Activated CD4-positive, alpha-beta T cell treated with anti-CD3 and anti-CD28 coated beads, Interleukin-2, amount 50 U/mL, for 16 hours (primary cell): ENCODE measurements around the gene CPTP.

Source experiments
- DNase-seq: peaks from one replicate; pipeline ENCODE4 v3.0.0-alpha.2; 2020

Gene CPTP

GRCh38 chr1:1336931-1337792, 12.6 kb downstream of the CPTP start:
- no peak for DNase-seq

DNA sequence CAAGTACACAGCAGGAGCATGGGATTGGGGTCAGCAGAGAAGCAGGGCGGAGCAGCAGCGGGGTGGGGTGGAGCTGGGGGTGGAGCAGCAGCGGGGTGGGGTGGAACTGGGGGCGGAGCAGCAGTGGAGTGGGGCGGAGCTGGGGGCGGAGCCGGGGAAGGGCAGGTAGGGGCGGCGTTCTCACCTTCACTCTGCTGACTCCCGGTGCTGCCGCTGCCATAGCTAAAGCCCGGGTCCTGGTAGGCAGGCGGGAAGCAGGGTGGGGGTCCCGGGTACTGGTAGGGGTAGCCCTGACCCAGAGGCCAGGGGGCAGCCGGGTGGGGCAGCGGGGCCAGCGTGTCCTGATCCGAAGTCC, 13.2 kb downstream of the CPTP start:
- peak; percentile 46 for DNase-seq

DNA sequence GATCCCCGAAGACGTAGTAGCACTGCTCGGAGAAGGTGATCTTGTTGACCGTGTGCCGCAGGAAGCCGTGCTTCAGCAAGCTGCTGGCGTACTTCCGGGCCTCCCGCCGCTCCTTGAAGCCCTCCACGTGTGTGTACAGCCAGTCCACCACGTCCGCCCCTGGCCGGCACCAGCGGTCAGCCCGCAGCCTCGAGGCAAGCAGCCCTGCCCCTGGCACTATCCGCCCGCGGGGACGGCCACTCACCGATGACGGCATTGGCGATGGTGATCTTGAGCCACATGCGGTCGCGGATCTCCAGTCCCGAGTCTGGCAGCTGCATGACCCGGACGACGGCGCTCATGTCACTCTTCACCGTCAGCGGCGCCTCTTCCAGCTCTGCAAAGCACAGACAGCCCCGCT, 13.7 kb downstream of the CPTP start:
- no peak for DNase-seq

DNA sequence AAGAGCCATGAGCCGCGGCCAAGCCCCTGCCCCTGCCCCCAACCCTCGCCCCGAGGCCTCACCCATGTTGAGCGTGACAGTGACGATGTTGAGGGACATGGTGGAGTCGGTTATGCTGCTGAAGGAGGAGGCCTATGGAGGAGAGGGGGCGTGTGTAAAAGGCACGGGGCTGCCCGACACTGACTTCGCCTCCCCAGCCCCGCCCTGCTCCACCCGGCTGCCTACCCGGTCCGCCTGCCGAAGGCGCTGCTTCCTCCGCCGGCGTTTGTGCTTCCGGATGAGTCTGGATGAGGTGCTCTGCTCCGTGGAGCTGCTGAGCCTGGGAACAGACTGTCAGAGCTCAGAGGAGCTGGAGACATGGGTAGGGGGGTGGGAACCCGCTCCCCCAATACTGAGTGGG, 15.6 kb downstream of the CPTP start:
- DNase-seq, result no peak

DNA sequence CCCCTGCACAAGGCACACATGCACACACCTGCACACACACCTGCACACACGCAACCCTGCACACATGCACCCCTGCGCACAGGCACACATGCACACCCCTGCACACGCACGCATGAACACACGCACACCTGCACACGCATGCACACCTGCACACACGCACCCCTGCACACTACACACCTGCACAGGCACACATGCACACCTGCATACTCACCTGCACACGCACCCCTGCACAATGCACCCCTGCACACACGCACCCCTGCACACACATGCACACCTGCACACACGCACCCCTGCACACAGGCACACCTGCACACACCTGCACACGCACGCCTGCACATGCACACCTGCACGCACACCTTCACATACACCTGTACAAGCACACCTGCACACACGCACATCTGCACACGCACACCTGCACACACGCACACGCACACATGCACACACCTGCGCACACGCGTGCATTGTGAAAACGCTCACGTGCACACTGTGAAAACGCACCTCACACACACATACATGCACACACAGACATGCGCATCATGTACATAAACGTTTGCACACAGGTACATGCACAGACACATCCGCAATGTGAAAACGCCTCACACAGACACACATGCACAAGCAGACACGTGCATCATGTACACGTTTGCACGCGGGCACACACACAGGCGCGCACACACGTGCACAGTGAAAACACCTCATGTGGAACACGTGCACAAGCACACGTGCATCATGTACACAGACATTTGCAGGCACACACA, 16.4 kb downstream of the CPTP start:
- DNase-seq, result no peak

GRCh38 chr1:1341549-1342021, 17.0 kb downstream of the CPTP start:
- no peak for DNase-seq

GRCh38 chr1:1342061-1342562, 17.5 kb downstream of the CPTP start:
- DNase-seq, result no peak

GRCh38 chr1:1342584-1343115, 18.0 kb downstream of the CPTP start:
- DNase-seq, result no peak

DNA sequence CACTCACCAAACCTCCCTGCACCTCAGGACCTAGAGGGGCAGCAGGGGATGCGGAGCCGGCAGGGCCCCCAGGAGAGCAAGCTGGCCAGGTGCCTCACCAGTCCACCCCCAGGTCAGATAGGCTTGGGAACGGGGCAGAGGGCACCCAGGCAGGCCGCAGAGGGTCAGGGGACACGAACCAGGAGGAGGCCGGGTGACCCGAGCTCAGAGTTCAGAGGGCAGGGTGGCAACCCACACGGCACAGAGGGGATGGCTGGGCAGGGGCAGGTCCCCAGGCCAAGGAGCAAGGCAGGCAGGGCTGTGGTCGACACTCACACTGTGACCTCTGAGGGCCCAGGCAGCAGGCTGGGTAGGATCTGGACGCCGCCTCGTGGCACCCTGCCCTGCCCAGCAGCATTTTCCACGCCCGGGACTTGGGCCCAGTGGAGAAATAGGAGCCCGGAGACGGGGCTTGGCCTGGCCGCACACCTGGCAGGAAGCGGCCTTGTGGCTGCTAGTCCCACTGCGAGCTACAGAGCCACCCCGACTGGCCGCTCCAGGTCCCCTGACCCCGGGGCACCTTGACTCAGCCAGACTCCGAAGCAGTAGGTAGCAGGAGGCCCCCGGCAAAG, 19.3 kb downstream of the CPTP start:
- DNase-seq, result no peak

- DNase-seq, result peak; percentile 65
Observed at GRCh38 chr1:1344655-1345361, 20.2 kb downstream of the CPTP start.

DNA sequence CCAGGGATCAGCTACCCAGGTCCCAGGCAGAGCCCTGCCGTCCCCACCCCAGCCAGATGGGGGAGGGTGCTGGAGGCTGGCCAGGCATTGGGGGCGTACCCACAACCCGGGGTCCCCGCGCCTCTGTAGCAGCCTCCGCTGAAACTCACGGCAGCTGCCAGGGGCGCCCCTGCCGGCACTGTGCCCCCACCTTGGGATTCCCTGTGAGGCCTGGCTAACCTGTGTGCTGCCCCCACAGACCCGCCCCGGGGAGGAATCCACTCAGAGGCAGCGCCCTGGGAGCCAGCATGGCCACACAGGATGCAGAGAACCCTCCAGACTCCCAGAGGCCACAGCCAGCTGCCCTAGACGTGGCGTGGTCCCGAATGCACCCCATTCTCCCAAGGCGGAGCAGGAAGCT, 20.8 kb downstream of the CPTP start:
- no peak for DNase-seq

DNA sequence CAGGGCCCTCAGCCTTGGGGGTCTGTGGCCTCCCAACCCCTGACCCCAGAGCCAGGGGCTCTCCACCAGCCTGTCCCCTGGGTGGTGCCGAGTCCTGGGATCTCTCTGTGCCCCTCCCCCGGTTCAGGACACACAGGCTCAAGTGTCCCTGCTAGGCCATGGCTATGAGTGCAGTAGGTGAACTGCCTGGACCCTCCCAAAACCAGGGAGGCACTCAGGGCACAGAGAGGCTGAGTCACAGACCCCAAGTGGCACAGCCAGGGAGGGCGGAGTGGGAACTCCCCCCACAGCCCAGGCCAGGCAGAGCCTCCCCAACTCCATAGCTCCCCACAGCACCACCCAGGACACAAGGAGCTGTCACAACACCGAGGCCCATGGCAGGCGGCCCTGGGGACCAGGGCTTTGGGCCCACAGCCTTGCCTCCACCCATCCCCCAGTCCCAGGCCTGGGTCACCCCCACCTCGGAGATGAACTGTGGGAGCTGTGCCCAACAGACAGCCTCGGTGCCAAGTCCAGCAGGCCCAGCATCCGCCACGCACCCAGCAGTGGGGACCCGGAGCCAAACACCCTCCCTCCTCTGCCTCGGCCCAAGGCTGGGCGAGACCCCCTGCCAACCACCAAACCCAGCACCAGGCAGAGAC, 21.4 kb downstream of the CPTP start:
- DNase-seq, result no peak

DNA sequence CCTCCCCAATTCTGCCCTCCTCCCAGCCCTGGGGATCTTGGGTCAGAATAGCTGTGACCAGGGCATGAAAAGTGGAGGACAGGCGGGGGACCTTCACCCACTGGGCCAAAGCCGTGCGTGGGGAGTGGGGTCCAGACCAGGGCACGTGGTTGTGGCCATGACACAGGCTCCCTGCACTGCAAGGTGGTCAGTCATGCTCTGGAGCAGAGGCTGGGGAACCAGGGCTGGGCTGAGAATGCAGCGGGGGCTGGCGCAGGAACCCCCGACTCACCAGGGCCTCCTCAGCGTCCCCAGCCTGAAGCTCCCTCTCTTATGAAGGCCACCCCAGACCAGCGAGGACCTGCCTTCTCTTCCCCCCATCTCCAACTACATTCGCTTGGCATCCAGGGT, 21.9 kb downstream of the CPTP start:
- DNase-seq, result no peak

GRCh38 chr1:1347026-1347595, 22.5 kb downstream of the CPTP start:
- DNase-seq, result no peak

GRCh38 chr1:1347663-1348419, 23.2 kb downstream of the CPTP start:
- no peak for DNase-seq

DNA sequence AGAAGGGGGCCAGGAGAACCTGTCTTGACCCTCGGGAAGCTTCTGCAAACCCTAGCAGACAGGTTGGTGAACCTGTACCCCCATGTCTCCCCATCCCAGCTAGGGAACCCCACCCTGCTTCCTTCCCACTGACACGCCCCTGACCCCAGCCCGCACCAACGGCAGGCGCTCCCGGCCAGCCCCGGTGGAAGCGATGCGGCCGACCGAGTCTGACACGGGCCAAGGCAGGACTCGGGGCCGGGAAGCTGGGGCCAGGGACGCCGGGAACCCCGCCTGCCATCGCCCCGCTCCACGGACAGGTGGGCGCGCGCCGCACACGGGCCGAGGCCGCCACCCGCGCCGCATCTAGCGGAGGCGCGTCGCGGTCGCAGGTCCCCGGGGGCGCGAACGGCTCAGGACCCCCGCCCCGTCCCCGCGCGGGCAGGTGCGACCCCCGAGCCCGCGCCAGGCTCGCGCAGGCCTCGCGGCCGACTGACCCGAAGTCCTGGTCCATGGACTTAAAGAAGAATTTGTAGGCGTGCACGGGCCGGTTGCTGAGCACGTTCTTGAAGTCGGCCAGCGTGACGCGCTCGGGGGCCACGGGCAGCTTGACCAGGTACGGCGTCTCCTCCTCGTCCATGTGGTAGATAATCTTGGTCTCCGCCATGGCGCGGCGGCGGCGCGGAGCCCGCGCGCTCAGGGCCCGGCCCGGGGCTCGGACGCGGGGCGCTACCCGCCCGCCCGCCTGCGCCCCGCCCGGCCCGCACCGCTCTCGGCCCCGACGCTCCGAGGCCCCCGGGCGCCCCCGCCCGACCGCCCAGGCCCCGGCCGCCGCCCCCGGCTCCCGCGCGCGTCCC, 24.0 kb downstream of the CPTP start:
- no peak for DNase-seq

DNA sequence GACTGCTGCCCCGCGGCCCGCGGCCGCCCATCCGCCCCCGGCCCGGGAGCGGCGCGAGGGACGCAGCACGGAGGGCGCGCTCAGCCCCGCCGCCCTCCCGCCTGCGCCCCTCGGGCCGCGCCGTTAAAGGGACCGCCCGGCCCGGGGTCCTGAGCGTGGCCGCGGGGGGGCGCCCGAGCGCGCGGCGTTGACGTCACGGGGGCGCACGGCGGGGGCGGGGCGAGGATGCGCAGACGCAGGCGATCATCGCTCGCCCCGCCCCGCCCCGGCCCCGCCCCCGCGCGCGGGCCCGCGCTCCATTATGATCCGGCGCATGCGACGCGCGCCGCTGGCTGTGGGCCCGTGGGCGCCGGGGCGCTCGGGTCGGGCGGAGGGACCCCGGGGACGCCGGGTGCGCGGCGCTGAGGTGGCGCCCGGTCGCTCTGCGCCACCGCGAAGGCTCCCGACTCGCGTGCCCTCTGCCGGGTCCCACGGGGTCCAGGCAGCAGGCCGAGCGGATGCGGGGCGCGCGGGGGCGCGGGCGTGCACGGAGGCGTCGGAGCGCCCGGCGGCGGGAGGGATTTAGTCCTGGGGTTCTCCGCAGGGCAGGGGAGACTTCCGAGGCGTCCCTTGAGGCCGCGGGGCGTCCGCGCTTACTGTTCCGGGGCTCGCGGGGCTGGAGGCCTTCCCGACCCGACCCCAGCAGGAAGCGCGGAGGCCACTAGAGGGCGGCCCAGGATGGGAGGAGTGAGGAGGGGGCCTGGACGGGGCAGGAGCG, 24.8 kb downstream of the CPTP start, which contains the start of gene DVL1:
DVL1 (minus strand) TSS at position 163 of the 757 bp plus-strand sequence. CDS start 353 bp downstream, outside the sequence.
- peak; percentile 58 for DNase-seq

DNA sequence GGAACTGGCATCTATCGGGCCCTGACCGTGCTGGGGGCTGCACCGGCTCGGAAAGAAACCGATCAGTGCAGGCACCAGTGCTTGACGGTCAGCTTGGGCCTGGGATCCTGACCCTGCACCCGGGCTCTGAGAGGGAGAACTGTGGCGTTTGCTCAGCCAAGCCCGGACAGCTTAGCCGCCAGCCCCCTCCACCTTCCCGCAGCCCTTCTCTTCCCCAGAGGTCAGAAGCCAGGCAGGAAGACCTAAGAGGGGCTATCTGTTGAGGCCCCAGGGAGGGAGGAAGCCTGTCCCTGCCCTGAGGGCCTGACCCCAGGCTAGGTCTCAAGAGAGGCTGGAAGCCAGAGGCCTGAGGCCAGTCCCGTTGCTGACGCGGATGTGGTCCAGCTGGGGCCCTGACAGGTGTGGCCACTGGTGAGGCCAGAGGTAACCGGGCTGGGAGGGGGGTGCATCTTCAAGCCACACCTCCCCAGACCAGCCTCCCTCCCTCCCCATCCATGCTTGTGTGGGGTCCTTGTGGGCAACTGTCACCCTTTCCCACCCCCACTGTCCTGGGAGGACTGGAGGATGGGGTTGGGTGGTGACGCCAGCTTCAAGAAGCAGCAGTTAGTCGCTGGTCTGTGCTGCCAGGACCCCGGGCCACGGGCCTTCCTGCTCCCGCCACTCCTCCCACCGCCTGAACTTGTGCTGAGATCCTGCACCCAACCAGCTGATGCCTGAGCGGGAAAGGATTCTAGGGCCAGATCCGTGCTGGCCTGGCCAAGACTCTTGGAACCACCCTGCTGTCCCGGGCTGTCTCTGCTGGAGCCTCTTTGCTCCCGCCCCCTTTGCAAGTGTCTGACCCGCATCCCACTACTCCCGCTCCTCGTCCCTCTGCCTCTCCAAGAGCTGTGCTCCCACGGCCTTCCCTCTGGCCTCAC, 27.2 kb downstream of the CPTP start:
- DNase-seq, result no peak
